Epithelial cell of esophagus (primary cell): ENCODE data around the gene ASPDH.

Source experiments
- DNase-seq: peaks from one replicate; pipeline ENCODE4 v3.0.0; 2010; ENCODE audit warnings: low read depth
- H3K4me3 ChIP-seq: 2 replicates; pipeline ENCODE4 v1.5.1; 2011; ENCODE audit warnings: mild to moderate bottlenecking, low read length, control low read depth
- TF ChIP-seq, protein P1 (sequence below): IDR thresholded peaks from 2 replicates; pipeline ENCODE4 v1.5.1; 2011; ENCODE audit warnings: low read depth, mild to moderate bottlenecking, low read length, control low read depth, inconsistent platforms; ENCODE audit not compliant: insufficient read depth; ENCODE audit errors: missing control alignments

The ASPDH gene

DNA sequence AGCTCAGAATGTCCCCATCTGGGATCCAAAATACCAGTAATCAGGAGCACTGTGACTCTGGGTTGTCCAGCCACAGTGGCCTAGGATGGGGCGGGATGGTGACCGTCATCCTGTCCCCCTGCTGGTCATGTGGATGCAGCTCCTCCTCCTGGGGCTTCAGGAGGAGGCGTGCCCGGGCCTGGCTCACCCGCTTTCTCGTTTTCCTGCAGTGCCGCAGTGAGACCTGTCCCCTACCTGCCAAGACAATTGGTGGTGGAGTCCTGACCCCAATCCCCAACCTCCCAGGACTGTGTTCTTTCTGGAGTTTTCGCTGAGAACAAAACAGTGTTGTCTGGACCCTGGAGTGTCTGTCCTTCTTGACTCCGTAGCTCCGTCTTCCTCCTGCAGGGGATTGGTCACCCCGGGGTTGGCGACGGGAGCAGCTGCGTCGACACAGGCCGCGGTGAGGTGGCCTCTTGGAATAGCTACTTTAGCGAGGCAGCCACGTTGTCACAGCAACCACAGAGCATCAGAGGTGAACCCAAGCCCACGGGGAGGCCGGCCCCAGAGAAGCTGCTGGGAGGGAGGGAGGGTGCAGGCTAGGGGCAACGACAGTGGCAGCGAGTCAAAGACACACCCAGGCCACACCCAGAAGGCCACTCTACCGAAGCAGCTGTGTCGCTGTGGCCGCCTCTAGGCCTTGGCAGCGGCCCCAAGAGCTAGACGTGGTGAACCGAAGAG is 47.6 kb downstream of the ASPDH start:
- no peak overlapping the region for H3K4me3 ChIP-seq
- TF ChIP-seq, protein P1, sequence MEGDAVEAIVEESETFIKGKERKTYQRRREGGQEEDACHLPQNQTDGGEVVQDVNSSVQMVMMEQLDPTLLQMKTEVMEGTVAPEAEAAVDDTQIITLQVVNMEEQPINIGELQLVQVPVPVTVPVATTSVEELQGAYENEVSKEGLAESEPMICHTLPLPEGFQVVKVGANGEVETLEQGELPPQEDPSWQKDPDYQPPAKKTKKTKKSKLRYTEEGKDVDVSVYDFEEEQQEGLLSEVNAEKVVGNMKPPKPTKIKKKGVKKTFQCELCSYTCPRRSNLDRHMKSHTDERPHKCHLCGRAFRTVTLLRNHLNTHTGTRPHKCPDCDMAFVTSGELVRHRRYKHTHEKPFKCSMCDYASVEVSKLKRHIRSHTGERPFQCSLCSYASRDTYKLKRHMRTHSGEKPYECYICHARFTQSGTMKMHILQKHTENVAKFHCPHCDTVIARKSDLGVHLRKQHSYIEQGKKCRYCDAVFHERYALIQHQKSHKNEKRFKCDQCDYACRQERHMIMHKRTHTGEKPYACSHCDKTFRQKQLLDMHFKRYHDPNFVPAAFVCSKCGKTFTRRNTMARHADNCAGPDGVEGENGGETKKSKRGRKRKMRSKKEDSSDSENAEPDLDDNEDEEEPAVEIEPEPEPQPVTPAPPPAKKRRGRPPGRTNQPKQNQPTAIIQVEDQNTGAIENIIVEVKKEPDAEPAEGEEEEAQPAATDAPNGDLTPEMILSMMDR, result no peak
- peak; percentile 6 for DNase-seq

DNA sequence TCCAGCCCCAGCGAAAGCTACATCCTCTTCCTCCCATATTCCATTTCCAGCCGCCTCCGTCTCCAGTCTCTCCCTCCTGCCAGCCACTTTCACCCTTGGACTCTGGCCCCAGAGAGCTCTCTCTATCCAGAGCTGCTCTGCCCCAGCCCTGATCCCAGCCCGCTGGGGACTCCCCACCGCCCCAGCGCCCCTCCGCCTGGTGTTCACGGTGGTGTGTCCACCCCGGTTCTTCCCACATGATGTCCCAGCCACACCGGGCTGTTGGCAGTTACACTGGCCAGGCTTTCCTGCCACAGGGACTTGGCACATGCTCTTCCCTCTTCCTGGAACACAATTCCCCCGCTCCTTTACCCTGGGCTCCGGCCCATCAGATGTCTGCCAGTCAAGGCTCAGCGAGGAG is 48.7 kb downstream of the ASPDH start:
- TF ChIP-seq, protein P1, result no peak
- DNase-seq, result no peak
- H3K4me3 ChIP-seq, result no peak overlapping the region

DNA sequence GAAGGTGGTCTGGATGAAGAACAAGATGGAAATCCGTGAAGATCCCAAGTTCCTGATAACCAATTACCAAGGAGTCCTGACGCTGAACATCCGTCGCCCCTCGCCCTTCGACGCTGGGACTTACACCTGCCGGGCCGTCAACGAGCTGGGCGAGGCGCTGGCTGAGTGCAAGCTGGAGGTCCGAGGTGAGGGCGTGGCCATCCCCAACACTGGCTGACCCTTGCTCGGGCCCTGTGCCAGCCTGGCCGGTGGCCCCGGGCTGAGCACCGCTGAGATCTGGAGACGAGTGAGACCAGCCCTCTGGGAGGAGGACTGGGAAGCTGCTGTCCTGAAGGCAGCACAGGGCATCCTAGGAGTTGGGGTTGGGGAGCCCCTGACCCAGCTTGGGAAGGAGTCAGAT is 49.4 kb downstream of the ASPDH start:
- no peak for DNase-seq
- no peak overlapping the region for H3K4me3 ChIP-seq
- TF ChIP-seq, protein P1, result no peak

DNA sequence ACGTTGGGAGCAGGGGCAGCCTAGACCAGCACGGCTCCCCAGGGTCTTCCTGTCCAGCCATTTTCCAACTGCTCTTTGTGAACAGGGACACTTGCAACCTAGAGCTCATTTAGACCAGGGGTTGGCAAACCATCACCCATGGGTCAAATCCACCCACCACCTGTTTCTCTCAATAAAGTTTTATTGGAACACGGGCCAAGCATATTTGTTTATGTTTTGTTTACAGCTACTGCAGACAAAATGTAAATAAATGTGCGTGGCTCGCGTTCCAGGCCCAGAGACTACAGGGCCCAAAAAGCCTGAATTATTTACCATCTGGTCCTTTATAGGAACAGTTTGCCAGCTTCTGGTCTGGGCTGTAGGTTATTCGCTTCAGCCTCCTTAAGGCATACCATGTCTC is 50.7 kb downstream of the ASPDH start:
- H3K4me3 ChIP-seq, result no peak overlapping the region
- TF ChIP-seq, protein P1, result no peak
- no peak for DNase-seq
